Ectodermal cell (in vitro differentiated cells): ENCODE measurements around the gene FAM83F.

Experiments
- H3K27ac ChIP-seq: 2 replicates; pipeline ENCODE4 v1.7.0; 2013; ENCODE audit warnings: mild to moderate bottlenecking, low read depth, low read length; ENCODE audit not compliant: insufficient read depth, poor library complexity, severe bottlenecking
- H3K27me3 ChIP-seq: 2 replicates; pipeline ENCODE4 v1.7.0; 2013; ENCODE audit warnings: mild to moderate bottlenecking, low read length; ENCODE audit not compliant: insufficient read depth, control insufficient read depth, poor library complexity, severe bottlenecking
- H3K36me3 ChIP-seq: one replicate; pipeline ENCODE4 v1.7.0; 2013; ENCODE audit warnings: low read length; ENCODE audit not compliant: control insufficient read depth, insufficient read depth
- H3K4me1 ChIP-seq: one replicate; pipeline ENCODE4 v1.7.0; 2013; ENCODE audit warnings: low read length; ENCODE audit not compliant: control insufficient read depth, insufficient read depth
- H3K4me3 ChIP-seq: 2 replicates; pipeline ENCODE4 v1.7.0; 2013; ENCODE audit warnings: low read depth, low read length, control low read depth; ENCODE audit not compliant: insufficient read depth
- H3K9me3 ChIP-seq: 2 replicates; pipeline ENCODE4 v1.7.0; 2013; ENCODE audit warnings: mild to moderate bottlenecking, low read length, moderate library complexity; ENCODE audit not compliant: control insufficient read depth
- WGBS, 2 experiments: methylation state at CpG; one replicate each; pipeline ENCODE4 v1.1.7; 2013; ENCODE audit warnings: missing lambda C conversion rate in 2 of 2; 5-methylcytosine and 5-hydroxymethylcytosine counted together

The FAM83F gene

GRCh38 chr22:40058265-40058664 lies 63.5 kb downstream of the FAM83F start:
- no peaks in the 10 kb centered on the region for H3K9me3 ChIP-seq
- H3K4me3 ChIP-seq, result no peak overlapping the region
- H3K27ac ChIP-seq, result no peak overlapping the region
- no peaks in the 10 kb centered on the region for H3K4me1 ChIP-seq
- H3K36me3 ChIP-seq, result no peaks in the 10 kb centered on the region
- WGBS, 2 experiments, result 85 to 89% methylated on average over 5 of the region's 5 CpGs
- H3K27me3 ChIP-seq, result no peaks in the 10 kb centered on the region

GRCh38 chr22:40065981-40066380 lies 71.2 kb downstream of the FAM83F start:
- H3K27ac ChIP-seq, result no peak overlapping the region
- no peaks in the 10 kb centered on the region for H3K4me1 ChIP-seq
- no peaks in the 10 kb centered on the region for H3K9me3 ChIP-seq
- no peak overlapping the region for H3K4me3 ChIP-seq
- WGBS, 2 experiments, result 96 to 98% methylated on average over 3 of the region's 3 CpGs
- H3K27me3 ChIP-seq, result no peaks in the 10 kb centered on the region
- H3K36me3 ChIP-seq, result no peaks in the 10 kb centered on the region

GRCh38 chr22:40067639-40068038 lies 72.9 kb downstream of the FAM83F start:
- Histone ChIP-seq H3K27ac (no peak overlapping the region), H3K36me3 (no peaks in the 10 kb centered on the region), H3K9me3 (no peaks in the 10 kb centered on the region), H3K27me3 (no peaks in the 10 kb centered on the region), H3K4me3 (no peak overlapping the region), H3K4me1 (no peaks in the 10 kb centered on the region)
- WGBS, 2 experiments, result 88 to 91% methylated on average over 2 of the region's 2 CpGs

GRCh38 chr22:40070701-40071100 lies 75.9 kb downstream of the FAM83F start:
- Histone ChIP-seq H3K27me3 (no peaks in the 10 kb centered on the region), H3K4me3 (no peak overlapping the region), H3K36me3 (no peaks in the 10 kb centered on the region), H3K4me1 (no peaks in the 10 kb centered on the region), H3K27ac (no peak overlapping the region), H3K9me3 (no peaks in the 10 kb centered on the region)

GRCh38 chr22:40071720-40072119 lies 77.0 kb downstream of the FAM83F start:
- H3K36me3 ChIP-seq, result no peaks in the 10 kb centered on the region
- no peak overlapping the region for H3K4me3 ChIP-seq
- WGBS, 2 experiments, result 93 to 94% methylated on average over 8 of the region's 8 CpGs
- no peaks in the 10 kb centered on the region for H3K27me3 ChIP-seq
- H3K27ac ChIP-seq, result no peak overlapping the region
- H3K4me1 ChIP-seq, result no peaks in the 10 kb centered on the region
- no peaks in the 10 kb centered on the region for H3K9me3 ChIP-seq

- H3K4me1 ChIP-seq, result no peaks in the 10 kb centered on the region
- no peaks in the 10 kb centered on the region for H3K27me3 ChIP-seq
- H3K9me3 ChIP-seq, result no peaks in the 10 kb centered on the region
- no peak overlapping the region for H3K27ac ChIP-seq
- no peaks in the 10 kb centered on the region for H3K36me3 ChIP-seq
- no peak overlapping the region for H3K4me3 ChIP-seq
- 64 to 72% methylated on average over 5 to 8 of the region's 8 CpGs for WGBS, 2 experiments
Measured at GRCh38 chr22:40076702-40077645, 82.2 kb downstream of the FAM83F start.

- Histone ChIP-seq H3K4me3 (no peak overlapping the region), H3K4me1 (no peaks in the 10 kb centered on the region), H3K27me3 (no peaks in the 10 kb centered on the region), H3K27ac (no peak overlapping the region), H3K9me3 (no peaks in the 10 kb centered on the region), H3K36me3 (no peaks in the 10 kb centered on the region)
- 83 to 100% methylated on average over 1 of the region's 1 CpG for WGBS, 2 experiments
Measured at GRCh38 chr22:40077646-40078016, 82.9 kb downstream of the FAM83F start.

- no peaks in the 10 kb centered on the region for H3K36me3 ChIP-seq
- H3K4me3 ChIP-seq, result no peak overlapping the region
- H3K27ac ChIP-seq, result no peak overlapping the region
- no peaks in the 10 kb centered on the region for H3K27me3 ChIP-seq
- no peaks in the 10 kb centered on the region for H3K4me1 ChIP-seq
- no peaks in the 10 kb centered on the region for H3K9me3 ChIP-seq
- 85 to 86% methylated on average over 5 of the region's 5 CpGs for WGBS, 2 experiments
Measured at GRCh38 chr22:40081662-40082061, 86.9 kb downstream of the FAM83F start.

- 79 to 86% methylated on average over 1 of the region's 1 CpG for WGBS, 2 experiments
- H3K4me1 ChIP-seq, result no peaks in the 10 kb centered on the region
Measured at GRCh38 chr22:40082184-40082583, 87.4 kb downstream of the FAM83F start.

GRCh38 chr22:40083794-40084193 lies 89.0 kb downstream of the FAM83F start:
- H3K27me3 ChIP-seq, result no peaks in the 10 kb centered on the region
- H3K36me3 ChIP-seq, result no peaks in the 10 kb centered on the region
- no peak overlapping the region for H3K27ac ChIP-seq
- H3K4me1 ChIP-seq, result no peaks in the 10 kb centered on the region
- WGBS, 2 experiments, result 93 to 94% methylated on average over 3 of the region's 3 CpGs
- H3K9me3 ChIP-seq, result no peaks in the 10 kb centered on the region
- H3K4me3 ChIP-seq, result no peak overlapping the region

More at GRCh38 chr22:40082184-40082583, 87.4 kb downstream of the FAM83F start:
- no peaks in the 10 kb centered on the region for H3K36me3 ChIP-seq
- no peaks in the 10 kb centered on the region for H3K9me3 ChIP-seq
- no peak overlapping the region for H3K27ac ChIP-seq
- no peak overlapping the region for H3K4me3 ChIP-seq
- no peaks in the 10 kb centered on the region for H3K27me3 ChIP-seq
